Endometrial microvascular endothelial cells (primary cell): ENCODE results near the gene FANCC. TPM values are rescaled to one million over a fixed set of nuclear protein-coding genes. Genes with fewer than 3 reads are reported as not detected.

Source experiments
- in situ Hi-C: cut with HindIII; loops from 2 replicates; pipeline ENCODE4 v1.10.0; 2017; ENCODE audit warnings: low sequenced_read_pairs, low pct_unique_long_range_greater_than_20kb; ENCODE audit errors: inconsistent ontology term
- total RNA-seq: library from RNA; depleted of rRNA; stranded (reverse); fragments of >200 nt; gene quantifications from one replicate; pipeline ENCODE4 v1.2.3, GENCODE V29; 2015; ENCODE audit errors: inconsistent ontology term

The FANCC gene
- total RNA-seq, 1 donor from 2014 or later, result 4.6 TPM

DNA sequence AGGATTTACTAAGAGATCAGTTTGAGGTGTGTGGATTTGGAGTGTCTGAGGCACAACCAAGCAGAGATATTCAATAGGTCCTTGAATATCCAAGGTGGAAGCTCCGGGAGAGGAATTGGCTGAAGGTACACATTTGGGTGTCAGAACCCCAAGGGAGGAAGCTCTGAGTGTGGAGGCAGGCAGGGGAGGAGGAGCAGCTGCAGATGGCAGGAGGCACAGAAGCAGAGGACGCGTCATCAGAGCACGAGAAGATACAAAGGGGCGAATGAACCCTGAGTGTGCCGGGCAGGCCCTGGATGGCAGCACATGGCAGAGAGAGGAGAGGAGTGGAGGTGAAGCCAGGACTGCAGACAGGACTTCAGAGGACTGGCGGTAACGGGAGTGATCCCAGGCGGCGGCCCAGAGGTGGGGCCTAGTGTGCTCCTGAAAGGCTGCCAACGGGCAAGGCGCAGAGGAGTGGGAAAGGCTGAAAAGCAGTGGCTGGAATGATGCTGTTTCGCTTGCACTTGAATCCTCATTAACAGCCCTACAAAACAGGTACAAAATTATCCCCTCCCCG lies 179.8 kb downstream of the FANCC start:
- in situ Hi-C loops, result no loop called here

DNA sequence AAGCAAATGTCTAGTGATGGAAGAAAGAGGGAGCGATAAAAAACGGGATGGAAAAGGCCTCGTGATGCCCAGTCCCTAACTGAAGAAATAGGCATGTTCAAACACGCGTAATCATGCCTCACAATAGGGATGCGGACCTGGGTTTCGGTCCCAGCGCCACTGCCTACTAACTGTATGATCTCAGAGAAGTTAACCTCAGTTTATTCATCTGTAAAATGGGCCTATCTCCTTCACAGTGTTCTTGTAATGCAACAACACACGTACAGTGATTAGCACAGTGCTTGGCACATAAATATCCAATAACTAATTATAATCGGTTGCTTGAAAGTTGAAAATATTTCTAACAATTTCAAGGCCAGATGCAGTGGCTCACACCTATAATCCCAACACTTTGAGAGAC lies 181.8 kb downstream of the FANCC start:
- in situ Hi-C loops, result no loop called here

DNA sequence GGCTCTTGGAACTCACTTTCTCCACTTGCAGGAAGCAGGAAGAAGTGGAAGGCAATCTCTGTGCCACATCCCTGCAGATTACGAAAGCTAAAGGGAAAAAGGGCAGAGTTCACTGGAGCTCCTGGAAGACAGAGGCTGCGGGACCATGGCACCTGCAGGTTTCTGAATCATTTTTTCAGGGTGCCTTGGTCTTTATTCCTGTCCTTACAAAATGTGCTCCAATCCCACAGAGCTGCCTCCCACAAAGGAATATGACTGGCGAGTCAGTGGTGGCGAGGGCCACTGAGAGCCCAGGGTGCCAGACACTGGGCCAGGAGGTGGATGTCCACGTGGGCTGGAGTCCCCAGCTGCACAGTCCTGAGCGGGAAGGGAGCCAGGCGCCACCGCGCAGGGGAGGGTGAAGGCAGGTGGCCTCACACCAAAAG lies 183.0 kb downstream of the FANCC start:
- in situ Hi-C loops, result no loop called here

DNA sequence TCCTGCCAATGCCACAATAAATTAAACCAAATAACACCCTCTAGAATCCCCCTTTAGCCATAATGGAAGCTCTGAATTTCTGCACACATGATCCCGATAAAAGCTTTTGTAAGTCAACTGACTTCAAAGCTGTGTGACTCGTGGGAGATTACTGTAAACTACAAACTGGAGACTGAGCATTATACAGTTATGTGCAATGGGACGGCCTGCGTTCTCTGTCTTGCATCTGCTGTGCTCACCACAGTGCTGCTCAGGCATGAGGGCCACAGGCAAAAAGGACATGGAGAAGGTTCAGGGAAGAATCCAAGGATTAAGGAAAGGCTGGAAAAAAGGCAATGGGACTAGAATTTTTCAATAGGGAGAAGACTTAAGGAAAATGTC lies 184.2 kb downstream of the FANCC start:
- in situ Hi-C loops, result no loop called here

DNA sequence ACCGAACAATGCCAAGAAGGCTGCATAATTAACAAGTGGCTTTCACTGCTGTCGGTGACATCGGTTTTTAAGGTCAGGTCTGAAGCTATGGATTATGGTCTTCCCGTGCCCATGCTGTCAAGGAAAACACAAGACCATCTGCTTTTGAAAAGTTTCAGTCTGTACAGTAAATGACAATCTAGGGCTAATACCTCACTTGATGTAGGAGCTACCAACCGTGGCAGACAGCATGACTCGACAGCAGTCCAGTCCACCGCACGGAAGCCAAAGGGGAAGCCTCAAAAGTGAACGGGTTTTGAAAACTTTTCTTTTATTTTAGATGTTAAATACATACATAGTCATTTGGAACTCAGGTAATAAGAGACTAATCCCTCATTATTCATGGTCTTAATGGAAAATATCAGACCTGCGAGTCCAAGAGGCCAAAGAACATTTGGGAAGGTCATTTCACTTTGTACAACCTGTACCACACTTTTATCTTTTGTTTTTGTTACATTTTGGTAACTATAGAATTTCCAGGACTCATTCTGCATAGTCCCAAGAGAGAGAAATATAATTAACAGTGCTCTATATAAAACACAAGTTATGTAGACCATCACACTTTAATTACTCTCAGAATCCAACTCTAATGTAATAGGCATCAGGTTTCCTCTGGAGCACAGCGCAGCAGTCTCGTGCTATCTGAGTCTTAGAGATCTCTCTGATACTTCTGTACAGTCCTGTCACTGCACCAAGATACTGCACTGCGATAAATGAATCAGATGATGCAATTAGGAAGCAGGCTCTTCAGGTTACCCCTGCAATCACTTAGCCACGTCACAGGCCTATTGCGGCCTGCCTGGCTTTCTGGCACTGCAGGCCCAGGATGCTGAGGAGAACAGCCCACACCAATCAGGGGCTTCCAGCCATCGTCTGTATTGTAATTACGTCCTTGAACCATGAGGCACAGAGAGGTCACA lies 184.9 kb downstream of the FANCC start:
- in situ Hi-C loops, result no loop called here

DNA sequence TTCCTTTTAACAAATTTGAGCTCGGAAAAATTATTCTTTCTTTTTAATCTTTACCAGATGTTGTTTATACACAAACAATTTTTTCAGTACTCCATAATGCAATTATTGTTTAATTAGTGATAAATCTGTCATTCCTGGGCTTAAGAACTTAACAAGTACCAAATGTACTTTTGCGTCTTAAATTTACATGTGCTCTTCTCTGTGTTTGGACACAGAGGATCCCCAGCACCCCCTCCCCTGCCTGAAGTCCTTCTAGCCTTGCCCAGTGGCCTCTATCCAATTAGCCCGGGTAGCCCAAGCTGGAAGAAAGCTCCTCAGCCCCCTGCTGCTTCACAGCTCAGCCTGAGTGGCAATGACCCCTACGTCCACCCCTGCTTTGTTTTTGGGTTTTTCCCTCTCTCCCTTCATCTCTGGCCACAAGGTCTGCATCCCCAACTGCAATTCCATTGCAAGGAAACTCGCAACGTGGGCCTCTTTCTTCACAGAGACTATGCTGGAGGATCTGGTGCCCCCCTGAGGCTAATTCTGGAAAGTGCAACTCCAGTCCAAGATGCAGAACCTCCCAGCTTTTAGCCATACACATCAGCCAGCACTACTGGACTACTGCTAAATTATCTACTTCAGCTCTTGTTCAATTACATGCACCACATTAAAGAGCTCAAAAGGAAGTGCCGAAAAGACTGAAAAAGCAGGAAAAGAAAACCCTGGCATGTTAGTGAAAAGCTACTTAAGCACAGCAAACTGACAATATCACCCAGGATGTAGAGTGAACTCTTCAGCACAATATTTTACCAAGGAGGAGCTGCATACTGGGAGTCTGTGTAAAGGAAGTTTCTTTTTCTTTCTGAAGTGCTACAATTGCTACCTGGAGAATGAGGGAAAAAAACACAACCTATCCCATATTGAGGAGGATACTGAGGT lies 186.2 kb downstream of the FANCC start:
- in situ Hi-C loops, result no loop called here

DNA sequence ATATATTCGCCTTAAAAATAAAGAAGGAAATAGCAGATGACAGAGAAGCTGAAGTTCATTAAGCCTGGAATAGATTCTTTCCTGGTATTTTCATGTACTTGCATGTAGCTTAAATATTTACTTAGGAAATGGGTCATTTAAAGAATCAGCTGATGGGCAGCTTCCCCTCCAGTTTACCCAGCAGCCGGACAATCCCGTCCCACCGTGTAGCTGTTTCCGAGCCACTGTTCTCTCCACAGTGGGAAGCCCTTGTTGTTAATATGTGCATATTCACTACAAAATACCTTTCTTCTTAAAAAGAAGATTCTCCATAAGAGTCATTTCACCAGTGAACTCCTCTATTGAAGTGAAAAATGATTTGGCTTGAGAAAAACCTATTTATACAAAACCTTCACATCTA lies 187.0 kb downstream of the FANCC start:
- in situ Hi-C loops, result no loop called here

DNA sequence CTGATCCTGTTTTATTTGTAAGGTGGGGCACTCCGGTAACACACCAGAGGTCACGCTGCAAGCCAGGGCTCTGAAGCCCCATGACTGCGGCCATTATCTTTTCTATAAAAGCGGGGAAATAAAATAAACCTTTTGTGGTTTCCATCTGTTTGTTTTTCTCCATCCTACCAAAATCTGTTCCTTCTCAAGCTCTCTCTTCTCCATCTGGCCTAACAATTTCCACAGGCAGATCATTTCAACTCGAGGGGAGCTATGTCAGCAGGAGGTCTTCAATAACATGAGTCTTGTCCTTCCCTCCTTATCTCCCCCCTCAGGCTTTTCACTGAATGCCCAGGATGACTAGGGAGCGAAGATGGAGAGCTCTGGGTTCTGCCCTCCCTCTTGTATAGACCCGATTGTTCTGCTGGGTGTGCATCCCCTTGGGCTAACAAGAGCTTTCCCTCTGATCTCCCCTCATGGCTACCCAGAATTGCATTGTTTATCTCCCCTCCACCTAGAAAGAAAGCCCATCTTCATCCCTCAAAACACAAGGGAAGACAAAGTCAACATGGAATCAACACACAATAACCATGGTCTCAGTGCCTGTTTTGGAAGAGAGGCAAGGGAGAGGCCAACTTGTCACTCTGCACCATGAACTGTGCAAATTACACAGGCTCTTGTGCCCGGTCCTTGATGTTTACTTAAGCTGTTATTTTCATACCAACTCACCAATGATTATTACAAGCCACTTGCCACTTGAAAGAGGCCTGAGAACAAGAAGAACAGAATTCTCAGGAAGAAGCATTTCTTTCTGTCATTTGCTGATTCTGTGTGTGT lies 187.8 kb downstream of the FANCC start:
- in situ Hi-C loops, result no loop called here

DNA sequence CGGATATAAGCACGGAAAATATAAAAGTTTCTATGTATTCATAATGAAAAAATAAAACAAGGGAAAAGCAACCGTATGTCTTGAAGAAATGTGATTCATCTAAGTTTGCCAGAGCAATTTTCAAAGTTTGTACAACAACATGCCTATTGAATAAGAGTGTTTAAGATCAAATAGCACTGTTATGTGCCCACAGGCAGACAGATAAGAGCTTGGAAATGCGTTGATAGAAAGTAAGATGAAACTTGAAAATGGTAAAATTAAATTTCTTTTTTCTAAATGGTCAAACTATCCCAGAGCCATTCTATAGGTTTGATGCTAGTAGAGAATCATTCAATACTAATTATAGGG lies 189.4 kb downstream of the FANCC start:
- in situ Hi-C loops, result no loop called here

DNA sequence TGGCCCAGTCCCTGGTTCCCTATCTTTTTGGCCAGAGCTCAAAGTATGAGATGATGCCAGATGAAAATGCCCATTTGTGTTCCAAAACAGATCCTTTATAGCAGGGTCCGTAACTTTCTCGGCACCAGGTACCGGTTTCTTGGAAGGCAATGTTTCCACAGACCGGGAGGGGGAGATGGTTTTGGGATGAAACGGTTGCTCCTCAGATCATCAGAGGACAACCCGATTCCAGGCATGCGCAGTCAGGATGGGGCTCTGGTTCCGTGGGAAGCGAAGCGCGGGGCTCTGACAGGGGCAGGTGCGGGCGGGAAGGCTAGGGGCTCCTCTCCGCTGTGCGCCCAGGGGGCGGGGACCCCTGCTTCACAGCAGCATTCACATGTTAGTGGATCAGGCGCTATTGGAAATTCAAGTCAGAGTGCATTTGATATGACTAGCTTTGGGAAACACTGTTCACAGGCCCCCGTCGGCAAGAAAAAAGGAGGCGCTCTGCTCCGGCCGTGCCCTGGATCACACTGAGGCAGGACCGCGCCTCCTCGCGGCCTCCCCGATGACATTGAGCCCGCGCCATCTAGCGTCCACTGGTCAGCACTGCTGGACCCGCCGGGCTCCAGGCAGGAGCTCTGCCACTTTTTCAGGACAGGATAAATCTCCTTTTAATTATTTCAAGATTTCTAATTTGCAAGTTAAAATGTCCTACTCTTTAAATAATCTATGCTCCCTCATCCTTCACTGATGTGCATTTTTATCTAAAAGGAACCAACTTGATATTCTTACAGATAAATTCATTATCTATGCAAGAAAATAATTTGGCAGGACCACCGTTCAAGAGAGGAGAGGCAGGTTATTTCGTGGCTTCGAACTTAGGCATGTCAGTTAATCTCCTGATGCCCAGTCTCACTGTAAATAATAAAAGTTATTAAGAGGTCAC lies 190.0 kb downstream of the FANCC start:
- in situ Hi-C loops, result no loop called here

DNA sequence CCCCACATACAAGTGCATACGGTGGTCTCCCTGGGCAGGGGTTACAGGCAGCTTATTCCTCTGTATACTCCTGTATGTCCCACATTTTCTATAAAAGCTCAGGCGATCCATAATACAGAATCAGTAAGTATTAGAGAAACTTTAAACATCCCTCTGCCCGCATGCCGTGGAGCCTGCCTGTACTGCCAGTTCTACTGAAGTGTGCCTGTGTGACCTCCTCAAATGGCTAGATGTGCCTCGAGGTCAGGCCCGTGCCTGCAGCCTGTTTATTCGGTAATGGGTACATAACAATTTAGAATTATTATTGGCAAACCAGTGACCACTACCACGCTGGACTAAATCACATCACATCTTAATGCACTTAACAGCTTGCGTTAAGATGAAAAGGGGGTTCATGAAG lies 190.8 kb downstream of the FANCC start:
- in situ Hi-C loops, result no loop called here

DNA sequence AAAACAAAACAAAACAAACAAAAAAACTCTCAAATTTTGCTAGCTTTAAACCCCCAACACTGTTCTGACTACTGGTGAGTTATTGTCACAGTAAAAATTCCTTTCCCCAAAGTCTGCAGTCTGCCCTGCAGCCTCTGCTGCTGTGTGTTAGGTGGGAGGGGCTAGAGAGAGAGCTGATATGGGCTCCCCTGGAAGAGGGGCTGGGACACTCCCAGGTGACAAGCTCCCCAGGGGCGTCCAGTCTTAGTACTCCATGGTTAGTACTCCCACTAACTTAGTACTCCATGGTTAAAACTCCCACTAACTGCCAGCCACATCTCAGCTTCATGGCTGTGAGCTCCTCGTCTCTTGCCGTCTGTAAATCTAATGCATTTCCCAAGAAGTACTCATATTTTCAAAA lies 191.9 kb downstream of the FANCC start:
- in situ Hi-C loops, result no loop called here

DNA sequence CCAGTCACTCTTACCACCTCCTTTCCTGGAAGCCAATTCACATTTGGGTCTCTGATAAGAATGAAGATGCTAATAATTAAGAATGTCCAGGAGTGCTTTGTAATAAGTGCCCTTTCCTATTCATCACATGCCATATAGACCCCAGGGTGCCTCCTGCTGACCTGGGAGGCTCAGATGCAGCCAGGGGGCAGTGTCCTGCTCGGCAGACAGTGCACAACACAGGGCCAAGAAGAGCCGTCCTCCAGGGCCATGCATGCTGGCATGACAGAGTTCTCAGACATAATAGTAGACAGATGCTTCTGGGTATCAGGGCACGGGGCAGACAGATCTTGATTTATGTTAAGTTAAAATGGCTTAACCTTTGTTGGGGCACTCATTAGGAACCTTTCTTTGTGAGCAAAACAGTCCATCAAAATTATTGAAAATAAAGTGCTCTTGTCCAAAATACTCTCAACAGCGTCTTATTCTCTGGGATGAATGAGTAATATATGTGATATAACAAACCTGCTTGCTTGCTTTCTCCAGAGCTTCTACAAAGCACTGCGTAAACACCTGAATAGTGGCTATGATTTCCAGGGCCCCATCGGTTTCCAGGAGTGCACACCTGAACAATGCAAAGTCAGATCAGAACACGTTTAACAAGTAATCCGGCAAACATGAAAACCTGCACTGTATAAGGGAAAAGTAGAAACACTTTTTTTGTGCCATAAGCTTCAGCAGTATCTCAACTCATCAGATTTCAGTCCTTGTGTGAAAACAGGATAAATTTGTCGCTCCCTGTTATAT lies 192.7 kb downstream of the FANCC start:
- in situ Hi-C loops, result no loop called here

DNA sequence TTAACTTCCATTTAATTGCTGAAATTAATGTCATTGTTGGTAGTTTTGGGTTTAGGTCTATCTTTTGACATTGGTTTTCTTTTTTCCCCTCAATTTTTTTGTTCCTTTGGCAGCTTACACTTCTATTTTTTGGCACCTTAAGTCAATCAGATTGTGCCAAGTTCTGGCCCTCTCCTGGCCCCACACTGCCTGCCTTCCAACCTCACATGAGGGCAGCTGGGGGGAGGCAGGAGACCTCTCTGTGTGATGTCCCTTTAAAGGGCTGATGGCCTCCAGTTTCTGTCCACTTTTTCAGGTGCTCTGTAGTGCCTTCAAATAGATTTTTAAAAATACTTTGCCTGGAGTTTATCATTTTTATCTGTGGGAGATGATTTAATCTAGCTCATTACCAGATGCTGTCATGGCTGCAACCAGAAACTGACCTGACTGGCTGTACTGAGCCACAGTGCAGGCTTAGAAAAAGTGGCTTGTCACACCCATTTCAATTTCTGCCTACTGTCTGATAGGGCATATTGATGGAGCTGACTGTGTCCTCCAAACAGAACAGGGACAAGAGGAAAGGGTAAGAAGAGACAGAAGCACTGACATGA lies 196.6 kb downstream of the FANCC start:
- in situ Hi-C loops, result no loop called here

DNA sequence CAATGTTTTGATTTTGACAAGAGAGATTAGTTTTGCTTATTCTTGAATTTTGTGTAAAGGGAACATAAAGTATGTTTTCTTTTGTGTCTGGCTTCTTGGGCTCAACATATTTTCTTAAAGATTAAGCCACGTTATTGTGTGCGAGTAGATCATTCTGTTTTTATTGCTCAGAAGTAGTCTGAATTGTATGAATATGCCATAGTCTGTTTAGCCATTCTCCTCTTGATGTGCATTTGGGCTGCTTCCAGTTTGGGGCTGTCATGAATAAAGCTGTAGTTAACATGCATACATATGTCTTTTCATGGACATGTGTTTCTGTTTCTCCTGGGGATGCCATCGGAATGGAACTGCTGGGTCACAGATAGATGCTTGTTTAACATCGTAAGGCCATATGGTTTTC lies 198.9 kb downstream of the FANCC start:
- in situ Hi-C loops, result no loop called here

DNA sequence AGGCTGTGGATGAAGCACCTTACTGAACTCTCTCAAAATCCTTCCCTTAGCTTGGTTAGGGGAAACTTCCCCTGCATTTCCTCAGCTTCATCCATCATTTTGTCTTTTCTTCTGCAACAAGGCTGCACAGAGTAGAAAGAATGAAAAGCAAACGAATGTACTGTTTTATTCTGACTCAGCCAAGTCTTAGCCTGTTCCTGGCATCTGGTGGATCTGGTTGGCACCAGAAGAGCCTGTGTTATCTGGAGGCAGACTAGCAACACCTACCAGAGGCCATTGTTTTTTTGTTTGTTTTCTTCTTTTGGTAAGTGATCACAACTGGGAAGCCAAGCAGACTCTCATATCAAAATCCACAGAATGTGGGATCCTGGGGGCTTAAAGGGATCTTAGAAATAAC lies 200.7 kb downstream of the FANCC start:
- in situ Hi-C loops, result no loop called here
